Dendritic cell treated with granulocyte-macrophage colony-stimulating factor and Interleukin-4, amounts not matched to agents 40 ng/mL and 50 ng/mL, for 4 days (primary cell): Measurements from ENCODE around the gene TBCD.

Source experiments
- H3K27ac Mint-ChIP-seq: one replicate; pipeline ENCODE4 v1.8.0; 2022; ENCODE audit warnings: mild to moderate bottlenecking, mixed read lengths
- H3K27me3 Mint-ChIP-seq: one replicate; pipeline ENCODE4 v1.8.0; 2022; ENCODE audit warnings: mild to moderate bottlenecking, mixed read lengths
- H3K36me3 Mint-ChIP-seq: one replicate; pipeline ENCODE4 v1.8.0; 2022; ENCODE audit warnings: low read depth, mixed read lengths
- H3K4me1 Mint-ChIP-seq: one replicate; pipeline ENCODE4 v1.8.0; 2022; ENCODE audit warnings: low read depth, mixed read lengths
- H3K4me3 Mint-ChIP-seq: one replicate; pipeline ENCODE4 v1.8.0; 2022; ENCODE audit warnings: mild to moderate bottlenecking, moderate library complexity, mixed read lengths
- H3K9me3 Mint-ChIP-seq: one replicate; pipeline ENCODE4 v1.8.0; 2022; ENCODE audit warnings: mixed read lengths
- intact Hi-C: fragments of 100-400 bp; cut with micrococcal nuclease; formaldehyde crosslinking; loops from one replicate; pipeline ENCODE4 v1.15.0; 2022

Gene TBCD

DNA sequence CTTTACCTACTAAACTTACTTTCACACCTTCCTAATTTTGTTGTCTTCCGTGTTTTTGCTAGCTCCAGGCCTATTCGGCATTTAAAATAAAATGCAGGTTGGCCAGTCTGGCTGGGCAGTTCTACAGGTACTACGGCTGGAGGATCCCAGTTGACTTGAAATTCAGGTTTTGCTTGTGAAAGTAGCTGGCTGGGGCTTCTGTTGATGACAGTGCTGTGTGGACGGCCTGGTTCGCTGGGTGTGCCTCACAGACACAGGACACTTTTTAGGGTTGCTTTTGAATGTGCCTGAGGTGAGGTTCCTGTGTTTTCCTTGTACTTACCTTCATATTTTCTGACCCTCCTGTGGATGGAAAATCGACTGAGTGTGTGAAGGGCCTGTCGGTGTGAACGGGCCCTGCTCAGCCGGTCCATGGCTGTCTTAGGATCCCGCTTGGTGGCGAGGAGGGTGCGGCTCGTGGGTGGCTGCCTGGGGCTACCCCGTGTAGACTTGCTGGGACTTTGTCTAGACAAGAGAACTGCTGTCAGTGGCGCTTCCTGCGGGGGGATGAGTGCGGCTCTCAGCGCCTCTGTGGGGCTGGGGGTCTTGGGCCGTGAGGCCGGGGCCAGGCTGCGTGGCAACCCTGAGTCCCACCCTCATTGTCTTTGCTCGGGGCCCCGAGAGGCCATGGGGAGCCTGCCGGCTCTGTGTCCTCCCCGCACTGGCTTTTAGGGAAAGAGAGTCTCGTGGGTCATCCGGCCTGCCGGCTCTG, 106.7 kb downstream of the TBCD start:
- no peak overlapping the region for H3K4me3 Mint-ChIP-seq

DNA sequence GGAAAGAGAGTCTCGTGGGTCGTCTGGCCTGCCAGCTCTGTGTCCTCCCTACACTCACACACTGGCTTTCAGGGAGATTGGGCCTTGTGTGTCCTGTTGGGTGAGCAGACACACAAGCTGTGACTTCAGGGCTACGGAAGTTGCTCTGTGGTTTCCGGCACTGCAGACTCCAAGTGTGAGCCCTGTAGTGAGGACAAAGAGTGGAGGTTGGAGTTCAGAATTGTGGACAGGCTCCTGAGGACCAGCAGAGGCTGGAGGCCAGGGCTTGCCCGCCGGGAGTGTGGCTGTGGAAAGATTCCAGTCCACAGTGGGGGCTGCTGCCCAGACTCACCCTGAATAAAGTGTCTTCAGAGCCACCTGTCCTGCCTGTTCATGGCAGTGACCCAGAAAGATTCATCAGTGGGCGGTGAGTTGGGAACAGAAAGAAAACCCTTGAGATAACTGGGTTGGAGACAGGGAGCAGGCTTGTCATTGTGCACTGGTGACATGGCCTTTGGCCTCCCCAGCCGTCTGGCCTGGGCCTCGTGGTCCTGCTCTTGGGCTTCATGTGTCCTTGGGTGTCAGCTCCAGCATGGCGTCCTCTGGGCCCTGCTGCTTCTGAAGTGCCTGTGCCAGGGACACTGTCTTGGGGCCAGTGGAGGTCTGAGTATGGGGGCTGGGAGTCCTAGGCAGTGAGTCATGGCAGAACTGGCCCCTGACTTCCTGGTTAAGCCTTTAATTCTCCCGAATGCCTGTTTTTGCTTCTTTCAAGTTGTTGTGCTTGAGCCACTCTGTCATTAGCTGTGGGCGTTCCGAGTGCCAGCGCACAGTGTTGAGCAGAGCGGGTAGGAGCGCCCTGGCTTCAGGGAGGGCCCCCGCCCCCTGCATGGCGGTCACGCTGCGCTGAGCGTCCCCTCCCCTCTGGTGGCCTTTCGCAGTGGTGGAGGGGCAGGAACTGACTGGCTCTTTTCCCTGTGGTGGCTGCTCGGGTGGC, 107.9 kb downstream of the TBCD start:
- Mint-ChIP-seq H3K4me3 (peak overlapping the region; percentile 73), H3K4me1 (peaks cover 39% of the 10 kb centered on the region), H3K9me3 (no peaks in the 10 kb centered on the region), H3K27me3 (no peaks in the 10 kb centered on the region), H3K36me3 (peaks cover 5% of the 10 kb centered on the region), H3K27ac (peak overlapping the region; percentile 94)
- intact Hi-C loops: no loop called here

More for the DNA sequence above, 106.7 kb downstream of the TBCD start:
- Mint-ChIP-seq H3K4me1 (peaks cover 29% of the 10 kb centered on the region), H3K27ac (peak overlapping the region; percentile 94), H3K9me3 (no peaks in the 10 kb centered on the region), H3K36me3 (peaks cover 15% of the 10 kb centered on the region), H3K27me3 (no peaks in the 10 kb centered on the region)
- intact Hi-C loops: no loop called here

DNA sequence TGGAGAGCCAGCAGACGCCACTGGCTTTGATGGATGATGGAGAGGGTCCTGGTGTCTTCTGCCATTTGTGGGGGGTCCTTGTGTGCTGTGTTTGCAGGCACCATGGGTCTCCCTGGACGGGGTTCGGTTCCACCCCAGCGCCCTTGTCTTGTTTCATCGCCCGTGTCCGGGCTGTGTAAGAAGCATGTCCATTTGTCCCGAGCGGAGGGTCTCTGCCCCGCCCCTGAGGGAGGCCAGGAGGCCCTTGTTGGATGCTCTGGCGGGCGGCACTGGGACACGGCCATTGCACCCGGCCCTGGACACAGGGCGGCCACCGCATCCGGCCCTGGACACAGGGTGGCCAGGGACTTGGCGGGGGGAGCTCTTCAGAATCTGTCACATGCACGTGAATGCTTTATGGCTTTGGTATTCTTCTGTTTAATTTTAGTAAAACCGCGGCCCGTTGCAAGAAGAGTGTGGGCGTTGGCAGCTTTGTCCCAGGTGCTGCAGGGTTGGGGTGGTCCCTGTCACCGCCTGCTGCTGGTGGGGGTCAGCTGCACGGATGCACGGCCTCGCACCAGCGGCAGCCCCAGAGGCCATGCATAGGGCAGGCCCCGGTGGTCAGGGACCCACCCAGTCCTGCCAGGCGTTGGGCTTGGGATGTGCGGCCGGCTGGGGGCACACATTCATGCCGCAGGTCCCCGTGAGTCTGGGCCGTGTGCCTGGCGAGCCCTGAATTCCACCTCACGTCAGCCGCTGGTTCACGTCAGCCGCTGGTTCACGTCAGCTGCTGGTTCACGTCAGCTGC, 108.9 kb downstream of the TBCD start:
- Mint-ChIP-seq H3K36me3 (no peaks in the 10 kb centered on the region), H3K4me1 (peaks cover 39% of the 10 kb centered on the region), H3K4me3 (peak overlapping the region; percentile 73), H3K27ac (peak overlapping the region; percentile 94), H3K9me3 (no peaks in the 10 kb centered on the region), H3K27me3 (no peaks in the 10 kb centered on the region)
- intact Hi-C loops: no loop called here

DNA sequence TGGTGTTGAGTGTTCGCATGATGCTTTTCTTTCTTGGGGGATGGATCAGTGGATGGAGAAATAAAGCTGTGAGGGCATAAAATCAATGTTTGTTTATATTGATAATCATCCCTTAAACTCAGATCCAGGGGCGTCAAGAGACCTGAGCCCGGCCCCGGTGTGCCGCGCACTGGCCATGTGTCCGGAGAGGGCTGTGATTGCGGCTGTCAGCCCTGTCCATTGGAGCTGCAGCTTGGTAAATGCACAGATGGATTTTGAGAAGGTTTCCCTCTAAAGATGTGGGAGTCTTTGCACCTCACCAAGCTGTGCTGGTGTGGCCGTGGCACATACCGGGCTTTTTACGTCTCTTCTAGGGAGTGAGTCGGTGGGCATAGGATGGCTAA, 109.5 kb downstream of the TBCD start:
- Mint-ChIP-seq H3K27me3 (no peaks in the 10 kb centered on the region), H3K4me3 (no peak overlapping the region), H3K27ac (peak overlapping the region; percentile 94), H3K9me3 (no peaks in the 10 kb centered on the region), H3K36me3 (no peaks in the 10 kb centered on the region), H3K4me1 (peaks cover 39% of the 10 kb centered on the region)
- intact Hi-C loops: no loop called here

DNA sequence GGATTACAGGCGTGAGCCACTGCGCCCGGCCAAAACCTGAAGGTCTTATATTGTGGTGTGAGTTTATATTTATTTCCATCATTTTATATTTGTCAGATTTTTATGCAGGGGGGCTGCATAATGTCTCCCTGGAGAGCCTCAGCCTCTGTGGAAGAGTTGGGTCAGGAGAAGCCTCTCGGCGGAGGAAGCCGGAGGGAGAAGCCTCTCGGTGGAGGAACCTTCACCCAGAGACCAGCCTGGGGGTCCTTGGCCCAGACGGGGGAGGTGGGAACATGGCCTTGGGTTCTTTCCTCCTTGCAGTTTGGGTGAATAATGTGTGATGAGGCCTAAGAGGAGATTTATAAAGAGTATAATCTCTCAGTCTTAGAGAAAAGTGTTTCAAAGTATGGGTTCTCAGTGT, 110.3 kb downstream of the TBCD start:
- no peak overlapping the region for H3K27ac Mint-ChIP-seq
- H3K36me3 Mint-ChIP-seq: no peaks in the 10 kb centered on the region
- intact Hi-C loops: no loop called here
- H3K27me3 Mint-ChIP-seq: no peaks in the 10 kb centered on the region
- H3K4me1 Mint-ChIP-seq: peaks cover 39% of the 10 kb centered on the region
- H3K9me3 Mint-ChIP-seq: no peaks in the 10 kb centered on the region
- H3K4me3 Mint-ChIP-seq: no peak overlapping the region

DNA sequence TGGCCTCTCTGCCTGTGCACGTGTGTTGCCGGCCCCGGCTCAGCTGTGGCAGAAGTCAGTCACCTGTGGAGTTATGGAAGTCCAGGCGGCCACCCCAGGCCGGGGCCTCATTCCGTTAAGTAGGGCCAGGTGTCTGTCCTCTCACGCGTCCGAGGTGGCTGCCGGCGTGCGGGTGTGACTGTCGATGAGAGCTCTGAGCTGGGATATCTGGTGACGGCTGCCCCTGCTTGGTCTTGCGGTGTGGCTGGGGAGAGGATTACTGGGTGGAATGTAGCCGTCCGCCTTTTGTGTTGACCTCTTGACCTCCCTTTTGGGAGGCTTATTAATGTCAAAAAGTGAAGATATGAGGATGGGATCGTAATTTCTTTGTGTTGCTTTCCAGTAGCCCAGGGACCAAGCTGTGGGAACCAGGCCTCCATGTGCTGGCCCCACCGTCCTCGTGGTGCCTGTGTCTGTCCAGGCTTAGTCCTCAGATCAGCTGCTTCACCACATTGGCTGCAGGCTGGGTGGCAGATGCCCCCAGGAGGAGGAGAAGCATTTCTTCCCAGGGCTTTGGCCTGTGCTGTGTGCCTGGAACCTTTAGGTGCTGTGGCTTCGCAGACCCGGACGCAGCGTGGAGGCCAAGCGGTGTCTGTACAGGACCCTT, 111.0 kb downstream of the TBCD start:
- intact Hi-C loops: no loop called here
- no peaks in the 10 kb centered on the region for H3K27me3 Mint-ChIP-seq
- H3K9me3 Mint-ChIP-seq: no peaks in the 10 kb centered on the region
- H3K4me3 Mint-ChIP-seq: no peak overlapping the region
- H3K4me1 Mint-ChIP-seq: peaks cover 39% of the 10 kb centered on the region
- peak overlapping the region; percentile 9 for H3K27ac Mint-ChIP-seq
- no peaks in the 10 kb centered on the region for H3K36me3 Mint-ChIP-seq

DNA sequence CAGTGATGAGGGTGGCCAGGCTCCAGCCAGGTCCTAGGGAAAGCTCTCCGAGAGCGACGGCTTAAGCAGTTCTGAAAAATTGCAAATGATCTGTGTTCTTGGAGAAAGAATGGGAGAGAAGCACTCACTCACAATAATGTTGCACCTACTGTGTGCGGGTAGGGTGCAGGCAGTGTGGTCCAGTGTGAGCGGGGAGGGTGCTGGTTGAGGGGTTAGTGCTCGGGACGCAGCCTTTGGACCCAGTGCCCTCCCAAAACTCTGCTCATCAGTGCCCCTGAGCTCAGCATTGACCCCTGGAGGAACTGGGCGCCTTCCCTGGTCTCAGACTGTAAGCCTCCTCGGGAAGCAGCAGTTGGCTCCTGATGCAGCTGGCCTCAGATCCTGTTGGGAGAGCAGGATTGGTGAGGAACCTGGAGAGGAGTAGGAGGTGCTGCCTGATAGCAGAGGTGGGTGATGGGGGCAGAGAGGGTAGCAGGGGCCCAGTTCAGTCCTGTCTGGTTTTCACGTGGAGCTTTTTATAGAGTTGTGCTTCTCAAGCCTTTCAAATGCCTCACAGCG, 111.6 kb downstream of the TBCD start:
- no peaks in the 10 kb centered on the region for H3K9me3 Mint-ChIP-seq
- H3K4me3 Mint-ChIP-seq: no peak overlapping the region
- intact Hi-C loops: no loop called here
- no peaks in the 10 kb centered on the region for H3K36me3 Mint-ChIP-seq
- H3K27me3 Mint-ChIP-seq: no peaks in the 10 kb centered on the region
- H3K27ac Mint-ChIP-seq: peak overlapping the region; percentile 40
- peaks cover 38% of the 10 kb centered on the region for H3K4me1 Mint-ChIP-seq

DNA sequence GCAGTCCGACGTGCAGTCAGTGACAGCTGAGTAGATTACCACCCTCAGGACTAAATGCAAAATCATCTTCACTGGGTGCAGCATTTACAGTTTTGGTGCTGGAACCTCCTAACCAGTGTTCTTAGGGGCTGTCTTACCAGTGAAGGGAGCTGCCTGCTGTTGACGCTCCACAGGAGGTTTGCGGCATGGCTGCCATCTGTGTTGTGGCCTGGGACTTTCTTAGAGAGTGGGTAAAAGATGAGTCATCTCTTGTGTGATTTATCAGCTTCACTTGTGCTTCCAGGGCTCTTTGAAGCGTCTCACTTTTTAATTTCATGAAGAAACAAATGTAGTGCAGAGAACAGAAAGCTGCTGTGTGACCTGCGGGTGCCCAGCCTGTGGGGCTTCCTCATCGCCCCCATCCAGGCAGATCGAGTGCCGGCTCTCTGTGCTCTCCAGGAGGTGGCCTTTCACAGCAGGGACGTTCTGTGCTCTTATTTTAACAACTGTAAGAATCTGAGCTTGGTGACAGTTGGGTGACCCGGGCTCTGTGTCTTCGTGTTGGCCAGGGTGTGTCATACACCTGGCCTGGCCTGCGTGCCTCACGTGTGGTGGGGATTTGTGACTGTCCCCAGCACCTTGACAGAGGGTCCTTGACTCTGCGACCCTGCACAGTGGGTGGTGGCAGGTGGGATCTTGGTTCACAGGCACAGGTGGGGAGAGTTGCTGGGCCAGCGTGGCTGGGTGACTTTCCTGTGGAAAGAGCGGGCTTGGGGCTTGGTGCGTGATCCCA, 112.3 kb downstream of the TBCD start:
- intact Hi-C loops: no loop called here
- H3K27ac Mint-ChIP-seq: peak overlapping the region; percentile 40
- H3K4me1 Mint-ChIP-seq: peaks cover 32% of the 10 kb centered on the region
- no peak overlapping the region for H3K4me3 Mint-ChIP-seq
- H3K9me3 Mint-ChIP-seq: no peaks in the 10 kb centered on the region
- no peaks in the 10 kb centered on the region for H3K36me3 Mint-ChIP-seq
- no peaks in the 10 kb centered on the region for H3K27me3 Mint-ChIP-seq

DNA sequence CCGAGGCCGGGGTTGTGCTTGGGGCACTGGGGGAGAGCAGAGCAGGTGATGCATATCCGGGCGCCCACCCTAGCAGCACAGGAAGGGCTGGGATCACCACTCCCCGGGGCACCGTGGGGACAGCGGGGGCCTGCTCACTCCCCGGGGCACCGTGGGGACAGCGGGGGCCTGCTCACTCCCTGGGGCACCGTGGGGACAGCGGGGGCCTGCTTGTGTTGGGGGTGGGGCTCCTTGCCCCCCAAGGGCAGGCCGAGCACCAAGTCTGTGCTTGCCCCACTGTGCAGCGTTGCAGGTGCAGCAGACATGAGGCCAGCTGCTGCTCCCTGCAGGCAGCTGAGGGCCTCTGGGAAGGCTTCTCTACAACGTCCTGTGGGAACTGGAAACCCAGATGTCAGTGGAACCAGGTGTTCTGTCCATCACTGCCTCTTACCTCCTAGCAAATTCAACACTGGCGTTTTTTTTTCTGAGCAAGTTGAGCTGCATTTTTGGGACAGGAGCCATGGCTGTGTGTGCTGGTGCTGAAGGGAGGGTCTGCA, 112.9 kb downstream of the TBCD start:
- intact Hi-C loops: no loop called here
- Mint-ChIP-seq H3K4me1 (peaks cover 25% of the 10 kb centered on the region), H3K27me3 (no peaks in the 10 kb centered on the region)

DNA sequence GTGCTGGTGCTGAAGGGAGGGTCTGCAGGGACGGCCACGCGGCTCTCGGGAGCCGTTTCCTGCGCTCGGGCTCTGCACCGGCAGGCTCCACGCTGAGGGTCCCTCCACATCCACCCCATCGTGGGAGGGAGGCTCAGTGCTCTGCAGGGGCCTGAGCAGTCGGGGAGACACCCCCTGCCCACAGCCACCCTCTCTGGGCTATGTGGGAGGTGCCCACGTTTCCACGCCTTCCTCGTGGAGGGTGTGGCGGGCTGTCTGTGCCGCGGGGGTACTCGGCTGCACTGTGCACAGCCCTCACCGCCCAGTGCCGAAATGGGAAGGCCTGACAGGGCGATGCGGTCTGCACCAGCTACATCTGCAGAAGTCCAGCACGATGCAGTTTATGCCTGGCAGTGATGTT, 113.4 kb downstream of the TBCD start:
- peaks cover 20% of the 10 kb centered on the region for H3K4me1 Mint-ChIP-seq
- H3K9me3 Mint-ChIP-seq: no peaks in the 10 kb centered on the region
- intact Hi-C loops: no loop called here
- peaks cover 8% of the 10 kb centered on the region for H3K36me3 Mint-ChIP-seq
- no peak overlapping the region for H3K4me3 Mint-ChIP-seq
- peak overlapping the region; percentile 40 for H3K27ac Mint-ChIP-seq
- H3K27me3 Mint-ChIP-seq: no peaks in the 10 kb centered on the region

More for the DNA sequence above, 112.9 kb downstream of the TBCD start:
- H3K4me3 Mint-ChIP-seq: no peak overlapping the region
- no peaks in the 10 kb centered on the region for H3K9me3 Mint-ChIP-seq
- peaks cover 3% of the 10 kb centered on the region for H3K36me3 Mint-ChIP-seq
- H3K27ac Mint-ChIP-seq: peak overlapping the region; percentile 40

DNA sequence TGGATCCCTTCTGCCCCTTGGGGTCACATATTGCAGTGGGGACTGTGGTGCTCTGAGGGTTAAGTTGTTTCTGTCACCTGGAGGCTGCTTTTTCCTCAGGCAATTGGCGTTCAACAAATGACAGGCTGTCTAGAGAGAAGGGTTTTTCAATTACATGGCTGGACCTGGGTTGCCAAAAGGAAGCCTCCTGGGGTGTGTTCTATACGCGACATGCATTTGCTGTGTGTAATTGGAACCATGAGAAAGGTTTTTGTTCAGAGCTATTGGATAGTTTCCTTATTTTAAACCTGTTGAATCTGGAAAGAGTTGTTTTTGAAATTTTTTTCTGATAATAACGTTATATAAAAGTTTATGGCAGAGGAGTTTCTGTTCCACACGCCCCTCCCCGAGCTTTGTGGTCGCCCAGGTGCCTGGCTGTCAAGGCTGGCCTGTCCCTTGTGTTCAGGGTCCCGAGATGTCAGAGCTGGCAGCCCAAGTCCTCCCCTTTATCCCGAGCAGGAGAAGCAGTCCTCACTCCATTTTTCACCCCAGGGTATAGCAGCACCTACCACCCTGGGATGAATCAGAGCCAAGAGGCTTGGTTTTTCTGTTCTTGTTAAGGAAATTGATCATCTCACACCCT, 114.0 kb downstream of the TBCD start:
- peaks cover 15% of the 10 kb centered on the region for H3K4me1 Mint-ChIP-seq
- H3K4me3 Mint-ChIP-seq: no peak overlapping the region
- peaks cover 14% of the 10 kb centered on the region for H3K36me3 Mint-ChIP-seq
- H3K27me3 Mint-ChIP-seq: no peaks in the 10 kb centered on the region
- H3K9me3 Mint-ChIP-seq: no peaks in the 10 kb centered on the region
- H3K27ac Mint-ChIP-seq: no peak overlapping the region
- intact Hi-C loops: no loop called here

DNA sequence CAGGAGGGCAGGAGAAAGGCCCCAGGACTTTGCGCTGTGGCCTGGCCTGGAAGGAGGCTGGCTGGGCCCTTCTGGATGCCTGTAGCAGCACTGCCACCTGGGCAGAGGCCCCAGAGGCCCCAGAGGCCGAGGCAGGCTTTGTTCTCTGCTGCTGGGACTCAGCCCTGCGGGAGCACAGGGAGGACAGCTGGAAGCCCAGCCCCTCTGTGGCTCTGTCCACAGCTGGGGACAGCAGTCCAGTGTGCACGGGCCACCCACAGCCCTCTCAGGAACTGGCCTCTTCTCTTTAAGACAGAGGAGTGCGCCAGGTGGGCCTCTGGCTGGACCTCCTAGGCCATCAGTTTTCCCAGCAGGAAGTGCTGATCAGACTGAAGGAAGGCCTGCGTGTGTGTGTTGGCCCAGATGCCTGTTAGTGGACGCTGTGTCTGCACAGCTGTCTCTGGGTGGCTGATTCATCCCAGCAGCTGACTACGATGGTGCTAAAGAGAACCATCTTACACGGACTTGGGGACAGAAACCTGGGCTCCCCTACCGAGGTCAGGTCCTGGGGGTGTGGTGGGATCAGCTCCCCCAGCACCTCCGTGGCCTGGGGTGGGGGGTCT, 114.8 kb downstream of the TBCD start:
- Mint-ChIP-seq H3K4me3 (no peak overlapping the region), H3K36me3 (peaks cover 22% of the 10 kb centered on the region), H3K27ac (no peak overlapping the region), H3K9me3 (no peaks in the 10 kb centered on the region), H3K4me1 (peaks cover 16% of the 10 kb centered on the region), H3K27me3 (no peaks in the 10 kb centered on the region)
- intact Hi-C loops: no loop called here
